GM19240 (cell line): Measurements from ENCODE around the gene SSBP4.

Source experiments
- DNase-seq: peaks from one replicate; pipeline ENCODE4 v3.0.0; 2011; ENCODE audit warnings: low spot score; ENCODE audit not compliant: insufficient read length

The SSBP4 gene

DNA sequence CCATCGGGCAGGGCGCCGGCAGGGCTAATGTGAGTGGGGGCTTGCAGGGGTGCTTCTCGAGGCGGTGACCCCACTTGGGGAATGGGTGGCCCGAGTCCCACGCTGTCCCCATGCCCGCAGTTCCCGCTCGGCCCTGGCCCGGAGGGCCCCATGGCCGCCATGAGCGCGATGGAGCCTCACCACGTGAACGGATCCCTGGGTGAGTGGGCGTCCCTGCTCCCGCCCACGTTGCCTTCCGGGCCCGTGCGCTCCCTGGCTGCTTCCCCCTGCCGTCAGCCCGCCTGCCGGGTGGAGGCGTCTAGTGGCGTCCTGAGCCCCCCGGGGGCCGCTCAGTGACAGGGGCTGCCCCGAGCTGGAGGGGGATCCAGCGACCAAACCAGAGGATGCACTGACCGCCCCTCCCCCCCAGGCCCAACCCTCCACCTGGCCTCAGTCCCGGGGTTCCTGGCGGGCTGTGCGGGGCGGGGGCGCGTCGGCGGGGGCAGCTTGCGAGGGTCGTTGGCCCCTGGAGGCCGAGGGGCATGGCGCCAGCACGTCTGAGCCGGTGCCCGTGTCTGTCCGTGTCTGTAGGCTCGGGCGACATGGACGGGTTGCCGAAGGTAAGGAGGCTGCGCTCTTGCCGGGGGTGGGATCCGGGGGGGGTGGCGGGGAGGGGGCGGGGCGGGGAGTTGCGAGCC is 14.0 kb downstream of the SSBP4 start:
- DNase-seq: no peak

DNA sequence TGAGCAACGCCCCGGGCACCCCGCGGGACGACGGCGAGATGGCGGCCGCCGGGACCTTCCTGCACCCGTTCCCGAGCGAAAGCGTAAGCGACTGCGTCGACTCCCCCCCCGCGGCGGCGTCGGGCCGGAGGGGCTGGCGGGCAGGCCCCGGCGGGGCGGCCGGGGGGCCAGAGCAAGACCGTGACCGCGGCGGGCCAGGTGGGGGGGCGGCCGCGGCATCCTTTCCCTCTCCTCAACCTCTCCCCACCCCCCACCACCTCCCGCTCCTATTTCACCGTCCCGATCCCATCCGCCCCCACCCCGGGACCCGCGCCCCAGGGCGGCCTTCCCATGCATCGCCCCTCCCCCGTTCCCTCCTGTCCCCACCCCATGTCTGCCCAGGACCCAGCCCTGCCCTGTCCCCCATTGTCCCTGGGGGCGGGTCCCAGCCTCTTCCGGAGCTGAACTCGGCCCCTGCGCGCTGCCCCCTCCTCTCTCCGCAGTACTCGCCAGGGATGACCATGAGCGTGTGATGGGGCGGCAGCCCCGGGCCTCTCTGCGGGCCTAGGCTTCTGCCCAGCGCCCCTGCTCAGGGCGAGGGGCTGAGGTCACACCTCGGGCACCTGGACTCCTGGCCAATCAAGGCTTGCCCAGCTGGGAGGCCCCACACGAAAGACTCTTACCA is 14.7 kb downstream of the SSBP4 start:
- DNase-seq: no peak

DNA sequence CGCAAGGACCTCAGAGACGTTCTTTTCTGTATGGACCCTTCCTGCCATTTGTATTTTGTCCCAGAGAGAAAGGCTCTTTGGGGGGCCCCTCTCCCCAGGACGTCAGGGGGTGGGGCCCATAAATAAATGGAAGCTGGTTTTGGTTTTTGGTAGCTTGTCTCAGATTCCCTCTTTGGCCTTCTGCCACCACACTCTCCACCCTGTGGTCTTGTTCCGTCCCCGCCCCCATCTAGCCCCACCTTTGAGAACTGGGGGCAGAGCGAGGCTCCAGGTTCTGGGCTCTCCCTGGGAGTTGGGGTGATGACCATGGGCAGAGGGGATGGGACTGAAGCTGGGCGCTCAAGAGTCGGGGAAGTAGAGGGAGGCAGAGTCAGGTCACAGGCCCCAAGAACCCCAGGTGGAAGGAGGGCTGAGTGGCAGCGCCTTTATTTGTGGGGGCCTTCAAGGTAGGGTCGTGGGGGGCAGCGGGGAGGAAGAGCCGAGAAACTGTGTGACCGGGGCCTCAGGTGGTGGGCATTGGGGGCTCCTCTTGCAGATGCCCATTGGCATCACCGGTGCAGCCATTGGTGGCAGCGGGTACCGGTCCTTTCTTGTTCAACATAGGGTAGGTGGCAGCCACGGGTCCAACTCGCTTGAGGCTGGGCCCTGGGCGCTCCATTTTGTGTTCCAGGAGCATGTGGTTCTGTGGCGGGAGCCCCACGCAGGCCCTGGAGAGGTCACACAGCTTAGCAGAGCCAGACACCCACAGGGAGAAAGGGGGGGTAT is 15.4 kb downstream of the SSBP4 start:
- no peak for DNase-seq

DNA sequence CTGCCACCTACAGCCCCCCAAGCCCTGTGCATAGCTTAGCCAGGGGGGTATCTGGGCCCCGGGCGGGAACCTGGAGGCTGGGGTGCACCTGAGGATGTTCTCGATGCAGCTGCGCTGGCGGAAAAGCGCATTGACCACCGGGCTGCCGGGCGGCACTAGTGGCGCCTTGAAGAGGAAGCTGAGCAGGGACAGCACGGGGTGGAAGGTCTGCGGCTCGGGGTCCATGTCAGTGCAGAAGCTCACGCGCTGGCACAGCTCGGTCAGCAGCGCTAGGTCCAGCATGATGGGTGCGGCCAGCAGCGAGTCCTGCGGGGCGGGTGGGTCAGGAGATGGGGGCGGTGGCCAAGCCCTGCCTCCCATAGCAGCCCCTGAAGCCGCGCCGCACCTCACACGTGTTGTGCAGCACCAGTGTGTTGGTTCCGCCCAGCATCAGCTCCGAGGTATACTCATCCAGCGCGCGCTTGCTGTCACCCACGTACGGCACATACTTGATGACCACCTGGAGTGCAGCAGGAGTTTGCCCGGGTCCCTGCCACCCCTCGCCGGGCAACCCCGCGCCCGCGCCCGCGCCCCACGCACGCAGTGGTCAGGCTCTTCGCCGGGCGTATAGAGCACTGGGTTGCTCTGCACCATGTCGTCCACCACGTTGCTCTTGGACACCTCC is 16.1 kb downstream of the SSBP4 start:
- no peak for DNase-seq

DNA sequence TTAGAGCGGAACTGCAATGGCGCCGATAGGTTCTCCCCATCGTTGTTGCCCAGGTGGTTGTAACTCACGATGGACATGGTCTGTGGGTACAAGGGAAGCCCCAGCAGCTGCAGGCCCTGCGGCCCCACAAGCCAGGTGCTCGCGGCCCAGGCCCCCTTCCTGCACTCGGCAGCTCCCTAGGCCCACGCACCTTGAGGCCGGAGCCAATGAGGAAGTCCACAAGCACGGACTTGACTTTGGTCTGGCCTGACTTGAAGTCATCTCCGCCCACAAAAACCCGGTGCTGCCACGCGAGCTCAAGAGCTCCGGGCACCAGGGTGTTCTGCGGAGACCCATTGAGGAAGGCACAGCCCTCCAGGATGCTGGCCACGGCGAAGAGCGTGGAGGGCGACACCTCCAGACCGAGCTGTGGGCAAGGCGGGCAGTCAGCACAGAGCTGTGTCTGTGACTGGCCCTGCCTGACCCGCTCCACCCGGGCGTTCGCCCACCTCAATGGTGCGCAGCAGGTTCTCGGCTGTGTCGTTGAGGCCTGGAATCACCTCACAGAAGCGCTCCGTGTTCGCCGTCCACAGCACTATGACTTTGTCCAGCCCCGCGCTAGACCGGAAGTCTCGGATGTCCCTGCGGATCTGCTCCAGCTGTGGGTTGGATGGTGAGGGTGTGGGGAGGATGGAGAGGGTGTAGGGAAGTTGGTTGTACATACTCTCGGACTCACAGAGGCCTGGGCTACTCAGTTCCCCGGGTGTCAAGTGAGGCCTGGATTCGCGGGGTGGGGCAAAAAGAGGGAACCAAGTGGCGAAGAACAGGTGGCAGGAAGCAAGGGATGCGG is 16.9 kb downstream of the SSBP4 start:
- no peak for DNase-seq

DNA sequence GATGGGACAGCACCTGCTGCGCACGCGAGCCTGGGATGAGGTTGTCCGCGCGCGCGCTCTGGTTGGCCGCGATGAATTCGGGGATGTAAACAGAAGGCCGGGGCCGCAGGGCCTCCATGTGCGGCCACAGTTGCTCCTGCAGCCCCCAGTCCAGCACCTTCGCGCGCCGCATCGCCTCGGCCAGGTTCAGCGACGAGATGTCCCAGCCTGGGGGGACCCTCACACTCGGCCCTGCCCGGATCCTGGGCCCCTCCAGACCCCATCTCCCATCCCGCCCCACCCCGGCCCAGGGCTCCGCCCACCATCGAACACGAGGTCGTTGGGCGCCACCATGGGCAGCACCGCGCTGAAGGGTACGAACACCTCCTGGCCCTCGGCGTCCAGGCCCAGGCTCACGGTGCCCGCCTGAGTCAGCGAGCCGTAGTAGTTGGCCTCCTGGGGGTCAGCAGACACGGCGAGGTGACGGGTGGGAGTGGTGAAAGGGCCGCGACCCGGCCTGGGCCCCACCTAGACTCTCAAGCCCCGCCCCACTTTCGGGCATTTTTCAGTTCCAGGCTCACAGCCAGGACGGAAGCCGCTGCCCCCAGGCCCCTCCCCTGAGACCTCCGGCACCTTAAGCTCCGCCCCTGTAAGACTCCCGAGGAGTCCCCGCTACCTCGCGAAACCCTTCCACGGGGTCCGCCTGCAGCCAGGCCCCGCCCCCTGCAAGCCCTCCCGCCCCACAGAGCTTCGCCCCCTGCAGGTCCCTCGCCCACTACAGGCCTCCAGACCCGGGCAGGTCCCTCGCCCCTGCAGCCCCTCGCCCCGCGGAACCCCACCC is 17.7 kb downstream of the SSBP4 start:
- peak; percentile 96 for DNase-seq

DNA sequence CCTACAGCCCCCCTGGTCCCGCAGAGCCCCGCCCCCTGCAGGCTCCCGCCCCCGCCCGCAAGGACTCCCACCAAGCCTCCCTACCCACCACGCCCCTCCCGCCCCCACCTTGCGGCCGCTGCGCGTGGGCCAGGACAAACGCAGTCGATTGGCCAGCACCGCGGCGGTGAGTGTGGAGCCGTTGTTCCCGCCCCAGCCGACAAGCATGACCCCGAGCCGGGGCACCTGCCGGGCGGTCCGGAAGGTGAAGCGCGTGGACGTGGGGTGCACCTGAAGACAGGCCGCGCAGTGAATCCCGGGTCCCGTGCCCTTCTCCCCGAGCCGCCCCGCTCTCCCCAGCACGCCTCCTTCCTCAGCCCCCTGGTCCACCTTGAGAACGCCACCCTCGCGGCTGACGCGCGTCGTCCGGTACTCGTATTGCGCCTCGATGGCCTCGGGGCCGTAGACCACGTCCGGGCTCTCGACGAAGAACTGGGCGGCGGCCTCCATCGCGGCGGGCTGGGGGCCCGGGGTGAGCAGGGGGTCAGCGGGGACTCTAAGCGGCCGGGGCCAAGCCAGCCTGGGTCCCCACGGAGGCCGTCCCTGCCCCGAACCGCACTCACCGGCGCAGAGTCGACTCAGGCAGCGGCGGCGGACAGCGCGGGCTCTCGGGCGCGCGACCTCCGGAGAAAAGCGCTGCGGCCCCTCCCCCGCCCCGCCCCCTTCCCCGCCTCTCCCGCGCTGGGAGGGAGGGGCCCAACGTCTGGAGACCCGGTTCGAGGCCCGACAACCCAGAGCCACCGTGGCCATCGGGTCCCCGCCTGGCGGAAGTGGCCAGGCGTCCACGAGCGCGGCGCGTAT is 18.5 kb downstream of the SSBP4 start, which contains the start of gene ISYNA1:
Gene ISYNA1 (minus strand): TSS at position 643 of the 840 bp plus-strand sequence. CDS start 154 bp downstream, at position 489.
- no peak for DNase-seq

DNA sequence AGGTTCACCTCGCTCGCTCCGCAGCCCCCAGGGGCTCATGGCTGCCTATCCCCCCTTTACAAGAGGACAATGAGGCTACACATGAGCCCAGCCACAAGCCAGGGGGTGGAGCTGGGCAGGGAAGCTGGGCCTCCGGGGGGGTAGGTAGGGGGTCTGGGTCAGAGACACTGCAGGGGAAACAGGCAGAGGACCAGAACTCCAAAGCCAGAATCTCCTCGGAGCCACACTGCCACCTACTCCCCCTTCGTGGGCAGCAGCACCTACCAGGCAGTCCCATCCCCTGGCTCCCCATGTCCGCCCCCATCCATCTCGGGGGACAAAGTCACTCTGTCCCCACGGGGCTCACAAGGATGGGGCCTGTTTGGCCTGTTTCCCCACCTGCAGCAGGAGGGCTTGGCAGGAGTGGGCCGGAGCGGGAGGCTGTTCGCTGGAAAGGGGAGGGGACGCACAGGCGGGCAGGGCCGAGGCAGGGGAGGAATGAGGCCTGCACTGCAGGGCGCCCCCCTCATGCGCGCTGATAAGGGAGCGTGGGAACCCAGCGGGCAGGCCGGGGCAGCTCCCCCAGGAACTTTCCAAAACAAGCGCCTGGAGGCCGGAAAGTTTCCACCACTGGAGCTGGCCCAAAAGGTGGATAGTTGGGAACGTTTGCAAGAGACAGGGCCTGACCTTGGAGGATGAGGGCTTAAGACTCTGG is 19.3 kb downstream of the SSBP4 start:
- DNase-seq: no peak

DNA sequence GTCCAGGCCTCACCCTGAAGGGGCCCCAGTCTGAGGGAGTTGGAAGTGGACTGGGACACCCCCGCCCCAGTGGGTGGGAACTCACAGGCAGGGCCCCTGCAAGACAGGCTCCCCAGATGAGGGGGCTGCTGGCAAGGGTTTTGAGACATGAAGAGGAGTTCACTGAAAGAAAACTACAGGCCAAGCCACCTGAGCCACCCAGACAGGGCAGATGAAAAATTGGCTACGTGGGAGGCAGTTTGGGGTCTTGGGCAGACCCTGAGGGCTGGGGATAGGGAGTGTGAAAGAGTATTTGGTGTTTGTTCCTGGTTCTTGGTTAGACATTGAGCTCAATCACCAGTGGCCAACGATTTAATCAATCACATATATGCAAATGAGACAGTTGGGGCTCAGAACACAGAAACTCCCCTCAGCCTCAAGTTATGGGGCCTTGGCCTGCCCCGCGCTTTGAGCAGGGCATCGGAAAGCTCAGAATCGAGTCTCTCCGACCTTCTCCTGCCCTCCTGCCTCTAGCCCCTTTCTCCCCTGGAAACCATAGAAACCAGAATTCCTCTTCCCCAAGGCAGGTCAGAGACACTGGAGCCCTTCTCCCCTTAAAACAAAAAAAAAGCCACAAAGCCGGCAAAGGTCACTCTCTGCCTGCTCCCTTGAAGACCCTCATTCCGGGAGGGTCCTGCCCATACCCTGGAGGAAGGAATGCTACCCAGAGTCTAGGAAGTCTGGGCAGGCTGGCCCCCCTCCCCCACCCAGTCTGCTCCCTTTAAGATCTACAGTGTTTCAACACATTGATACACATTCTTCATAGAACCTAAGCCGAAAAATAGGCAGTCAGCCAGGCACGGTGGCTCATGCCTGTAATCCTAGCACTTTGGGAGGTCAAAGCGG is 20.1 kb downstream of the SSBP4 start:
- no peak for DNase-seq

DNA sequence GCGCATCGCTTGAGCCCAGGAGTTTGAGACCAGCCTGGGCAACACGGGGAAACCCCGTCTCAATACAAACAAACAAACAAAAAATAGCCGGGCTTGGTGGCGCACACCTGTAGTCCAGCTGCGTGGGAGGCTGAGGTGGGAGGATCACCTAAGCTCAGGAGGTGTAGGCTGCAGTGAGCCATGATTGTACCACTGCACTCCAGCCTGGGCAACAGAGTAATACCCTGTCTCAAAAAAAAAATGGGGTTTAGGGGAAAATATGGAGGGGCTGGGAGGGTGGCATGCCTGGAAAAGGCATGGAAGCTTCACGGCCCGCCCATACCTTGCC is 20.7 kb downstream of the SSBP4 start:
- no peak for DNase-seq

DNA sequence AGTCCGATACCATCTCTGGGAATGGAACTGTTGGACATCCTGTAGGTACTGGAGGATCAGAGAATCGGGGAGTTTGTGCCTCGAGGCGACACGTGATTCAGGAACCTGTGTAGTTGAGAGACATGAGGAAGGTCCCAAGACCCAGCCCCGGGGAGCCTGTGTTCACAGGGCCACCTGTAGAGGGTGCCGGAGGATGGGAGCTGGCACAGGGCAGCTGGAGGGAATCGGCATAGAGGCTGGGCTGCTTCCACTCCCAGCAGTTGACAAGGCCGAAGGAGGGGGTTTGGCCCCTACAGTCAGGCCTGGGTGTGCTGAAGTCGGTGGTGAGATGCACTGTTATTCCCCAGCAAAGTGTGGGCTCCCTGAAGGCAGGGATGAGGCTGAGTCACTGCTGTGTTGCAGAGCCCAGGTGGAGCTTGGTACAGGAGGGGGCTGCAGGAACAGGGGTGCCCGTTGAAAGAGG is 21.2 kb downstream of the SSBP4 start:
- no peak for DNase-seq

DNA sequence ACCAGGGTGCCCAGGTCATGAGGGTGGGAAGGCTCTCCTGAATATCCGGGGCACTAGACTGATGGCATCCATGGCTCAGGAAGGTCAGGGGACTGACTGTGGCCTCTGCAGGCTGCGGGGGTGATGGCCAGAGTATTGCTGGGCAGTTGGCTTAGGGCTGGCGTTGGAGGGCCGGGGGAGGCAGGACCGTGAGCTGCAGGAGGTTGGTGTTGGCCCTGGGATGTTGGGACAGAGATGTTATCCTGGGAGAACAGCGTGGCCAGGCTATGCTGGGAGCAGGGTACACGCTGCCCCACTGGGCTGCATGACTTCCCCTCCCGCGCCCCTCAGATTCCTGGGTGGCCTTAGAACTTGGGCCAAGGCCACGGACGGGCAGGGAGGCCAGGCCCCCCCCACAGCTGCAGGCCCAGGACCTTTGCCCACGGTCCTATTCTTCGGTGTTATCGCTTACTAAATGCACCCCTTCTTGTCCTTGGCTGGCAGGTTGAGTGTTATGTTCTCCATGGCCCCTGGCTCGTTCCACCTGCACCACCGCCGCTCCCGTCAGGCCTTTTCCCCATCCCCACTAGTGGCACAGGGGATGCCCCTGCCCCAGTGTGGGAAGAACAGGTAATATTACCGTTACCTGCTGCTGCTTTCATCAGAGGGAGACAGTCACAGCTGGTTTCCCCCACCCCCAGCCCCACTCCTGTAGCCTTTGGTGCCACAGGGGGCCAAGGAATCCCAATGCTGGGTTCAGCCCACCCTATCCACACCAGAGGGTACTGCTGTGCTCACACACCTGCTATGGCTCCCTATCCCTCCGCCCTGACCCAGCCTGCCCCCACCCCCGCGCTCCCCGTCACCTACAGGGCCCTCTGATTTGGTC is 22.0 kb downstream of the SSBP4 start:
- DNase-seq: no peak

DNA sequence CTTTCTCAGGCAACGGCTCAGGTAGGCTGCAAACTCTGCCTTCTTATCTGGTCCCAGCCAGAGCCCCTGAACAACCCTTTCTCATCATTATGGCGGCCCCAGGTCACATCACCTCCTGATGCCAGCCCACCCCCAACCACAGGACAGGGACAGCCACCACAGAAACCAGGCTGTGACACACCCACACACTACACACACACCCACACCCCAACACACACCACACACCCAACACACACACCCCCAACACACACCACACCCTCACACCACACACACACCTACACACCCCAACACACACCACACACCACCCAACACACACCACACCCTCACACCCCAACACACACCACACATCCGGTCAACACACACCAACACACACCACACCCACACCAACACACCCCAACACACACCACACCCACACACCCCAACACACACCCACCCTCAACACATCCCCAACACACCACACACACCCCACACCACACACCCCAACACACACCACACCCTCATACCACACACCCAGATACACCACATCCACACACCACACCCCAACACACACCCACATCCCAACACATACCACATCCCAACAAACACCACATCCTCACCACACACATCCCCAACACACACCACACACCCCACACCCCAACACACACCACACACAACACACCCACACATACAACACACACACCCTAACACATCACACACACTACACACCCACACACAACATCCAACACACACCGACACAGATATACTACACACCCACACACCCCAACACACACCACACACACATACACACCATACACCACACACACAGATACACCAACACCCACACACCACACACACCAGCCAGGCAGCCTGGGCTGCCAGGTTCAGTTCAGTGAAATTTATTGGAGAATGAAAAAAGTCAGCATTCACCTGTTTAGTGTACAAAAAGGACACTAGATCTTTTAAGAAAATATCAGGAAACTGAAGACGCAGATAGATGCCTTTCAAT is 22.9 kb downstream of the SSBP4 start:
- no peak for DNase-seq

DNA sequence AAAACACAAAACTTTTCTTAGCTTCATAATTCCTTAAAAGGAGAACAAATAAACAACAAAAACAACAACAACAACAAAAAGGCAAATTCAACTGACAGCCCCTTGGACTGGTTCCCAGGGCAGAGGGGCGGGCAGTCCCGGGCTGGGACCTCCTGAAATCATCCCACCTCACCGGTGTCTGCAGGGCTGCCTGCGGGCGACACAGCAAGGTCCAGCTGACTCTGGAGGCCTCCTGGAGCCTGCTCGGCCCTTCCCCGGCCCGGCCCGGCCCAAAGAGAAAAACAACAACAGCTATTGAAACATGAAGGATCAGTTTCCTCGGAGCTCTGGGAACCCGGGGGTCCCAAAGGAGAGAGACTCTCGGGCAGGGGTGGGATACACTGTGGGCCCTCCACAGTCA is 23.7 kb downstream of the SSBP4 start:
- no peak for DNase-seq

DNA sequence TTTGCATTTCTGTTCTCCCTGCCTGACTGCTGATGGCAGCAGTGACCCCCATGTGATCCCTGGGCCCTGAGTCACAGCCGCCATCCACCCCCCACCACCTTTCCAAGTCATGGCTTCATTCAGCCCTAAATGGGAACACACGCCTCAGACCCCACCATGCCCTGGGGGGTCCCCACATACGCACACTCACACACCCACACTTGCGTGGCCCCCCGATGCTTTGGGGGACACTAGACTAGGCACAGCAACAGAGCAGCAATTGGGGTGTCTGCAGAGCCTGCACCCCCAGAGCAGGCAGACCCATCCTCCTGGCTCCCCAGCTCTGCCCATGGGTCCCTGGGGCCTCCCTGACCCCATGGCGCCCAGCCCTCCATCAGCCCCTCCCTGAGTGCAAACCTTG is 24.2 kb downstream of the SSBP4 start:
- no peak for DNase-seq
